ENCODE data around the gene PIAS4. TPM values are rescaled to one million over a fixed set of nuclear protein-coding genes. Genes with fewer than 3 reads are reported as not detected.

Gene PIAS4
- total and polyA plus RNA-seq, 2 donors (not counting 3 experiments of a cell fraction or from before 2014, with no cell fraction given): 26.2 to 46.2 TPM

DNA sequence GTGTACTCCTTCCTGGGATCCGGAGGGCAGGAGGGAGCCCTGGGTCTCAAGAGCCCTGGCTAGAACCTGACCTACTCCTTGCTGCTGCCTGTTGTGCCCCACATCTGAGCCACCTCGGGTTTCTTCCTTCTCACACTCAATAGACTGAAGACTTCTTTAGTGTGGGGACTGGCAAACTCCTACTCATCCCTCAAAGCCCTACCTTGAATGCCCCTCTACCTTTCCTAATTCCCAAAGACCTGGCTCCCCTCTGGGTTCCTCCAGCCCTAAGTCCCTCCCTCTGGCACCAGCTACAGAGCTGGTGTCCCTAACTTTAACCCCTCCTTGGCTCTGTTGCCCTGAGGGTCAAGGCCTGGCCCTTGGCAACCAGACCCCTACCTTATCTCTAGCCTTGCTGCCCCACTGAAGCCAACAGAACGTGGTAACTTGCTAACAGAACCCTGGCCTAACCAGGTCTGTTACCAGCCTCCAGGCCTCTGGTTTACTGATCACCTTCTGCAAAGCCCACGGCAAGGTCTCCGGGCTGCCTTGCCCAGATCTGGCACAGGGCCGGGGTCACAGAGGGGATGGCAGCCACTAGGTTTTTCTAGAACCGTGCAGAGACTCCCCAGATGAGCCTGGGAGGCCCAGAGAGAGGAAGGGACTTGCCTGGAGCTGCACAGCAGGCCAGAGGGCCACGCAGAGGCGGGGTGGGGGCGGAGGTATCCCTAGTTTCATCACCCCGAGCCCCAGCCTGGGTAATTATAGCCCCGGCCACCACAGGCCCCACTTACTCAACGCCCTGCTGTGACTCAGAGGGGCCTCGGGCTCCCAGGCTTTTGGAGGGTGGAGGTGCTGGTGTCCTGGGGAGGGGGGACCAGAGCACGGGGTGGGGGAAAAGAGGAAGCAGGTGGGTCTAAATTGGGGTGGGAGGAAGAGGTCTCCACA is 43.9 kb downstream of the PIAS4 start:
- Histone ChIP-seq H3K27ac (ENCODE audit: insufficient read depth, low read depth, low read length) (no peak overlapping the region), H3K36me3 (ENCODE audit: control insufficient read depth in 2 of 2, extremely low read depth in 1 of 2, insufficient read depth in 2 of 2, low read length in 2 of 2) (peaks cover 2 to 35% of the 10 kb centered on the region in 2 experiments), H3K27me3 (ENCODE audit: control insufficient read depth in 2 of 2, insufficient read depth in 2 of 2, low read length in 2 of 2) (no peaks in the 10 kb centered on the region), H2AFZ (ENCODE audit: low read depth, low read length) (no peak overlapping the region), H3K4me2 (ENCODE audit: insufficient read depth, low read length) (no peak overlapping the region), H3K9me3 (replicated peaks; ENCODE audit: control insufficient read depth, insufficient read depth, low read length) (no peaks in the 10 kb centered on the region), H4K20me1 (replicated peaks; ENCODE audit: control insufficient read depth, extremely low read depth, insufficient read depth, low read length) (no peaks in the 10 kb centered on the region), H3K4me3 (replicated peaks in 1 of 3; ENCODE audit: insufficient read depth in 1 of 3, low read depth in 1 of 3, low read length in 3 of 3) (no peak overlapping the region), H3K79me2 (ENCODE audit: control insufficient read depth, insufficient read depth, low read length) (peaks cover 80% of the 10 kb centered on the region), H3K9ac (replicated peaks; ENCODE audit: extremely low read depth, insufficient read depth, low read length) (no peak overlapping the region), H3K4me1 (ENCODE audit: control insufficient read depth, extremely low read depth, insufficient read depth, low read length) (no peaks in the 10 kb centered on the region), H3K9me1 (replicated peaks; ENCODE audit: control insufficient read depth, extremely low read depth, insufficient read depth, low read length) (no peaks in the 10 kb centered on the region)
- DNase-seq (ENCODE audit: low read depth, low spot score): no peak
- POLR2A ChIA-PET: no interaction called here
- dilution Hi-C loops (cut with MboI; ENCODE audit: extremely low pct_ligation_motif_present, low sequenced_read_pairs): no loop called here
- CTCF ChIA-PET: no interaction called here
- TF ChIP-seq, protein P1, sequence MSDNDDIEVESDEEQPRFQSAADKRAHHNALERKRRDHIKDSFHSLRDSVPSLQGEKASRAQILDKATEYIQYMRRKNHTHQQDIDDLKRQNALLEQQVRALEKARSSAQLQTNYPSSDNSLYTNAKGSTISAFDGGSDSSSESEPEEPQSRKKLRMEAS (IDR thresholded peaks at IDR 0.05; ENCODE audit: insufficient read depth, insufficient read length): no peak
- no peak for TF ChIP-seq GATA2 (IDR thresholded peaks at IDR 0.05; ENCODE audit: insufficient read depth, insufficient read length, low read depth, low read length)
- TF ChIP-seq, protein P2, sequence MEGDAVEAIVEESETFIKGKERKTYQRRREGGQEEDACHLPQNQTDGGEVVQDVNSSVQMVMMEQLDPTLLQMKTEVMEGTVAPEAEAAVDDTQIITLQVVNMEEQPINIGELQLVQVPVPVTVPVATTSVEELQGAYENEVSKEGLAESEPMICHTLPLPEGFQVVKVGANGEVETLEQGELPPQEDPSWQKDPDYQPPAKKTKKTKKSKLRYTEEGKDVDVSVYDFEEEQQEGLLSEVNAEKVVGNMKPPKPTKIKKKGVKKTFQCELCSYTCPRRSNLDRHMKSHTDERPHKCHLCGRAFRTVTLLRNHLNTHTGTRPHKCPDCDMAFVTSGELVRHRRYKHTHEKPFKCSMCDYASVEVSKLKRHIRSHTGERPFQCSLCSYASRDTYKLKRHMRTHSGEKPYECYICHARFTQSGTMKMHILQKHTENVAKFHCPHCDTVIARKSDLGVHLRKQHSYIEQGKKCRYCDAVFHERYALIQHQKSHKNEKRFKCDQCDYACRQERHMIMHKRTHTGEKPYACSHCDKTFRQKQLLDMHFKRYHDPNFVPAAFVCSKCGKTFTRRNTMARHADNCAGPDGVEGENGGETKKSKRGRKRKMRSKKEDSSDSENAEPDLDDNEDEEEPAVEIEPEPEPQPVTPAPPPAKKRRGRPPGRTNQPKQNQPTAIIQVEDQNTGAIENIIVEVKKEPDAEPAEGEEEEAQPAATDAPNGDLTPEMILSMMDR (IDR thresholded peaks at IDR 0.05; ENCODE audit: extremely low read depth in 1 of 2, insufficient read depth in 1 of 2, low read depth in 1 of 2, low read length in 2 of 2): no peak
- BruUV-seq (replicated peaks): no TSS peak
- intact Hi-C loops (cut with micrococcal nuclease): no loop called here
- no peak for FAIRE-seq
